B cell (primary cell): ENCODE results near the gene CMPK2. TPM values are rescaled to one million over a fixed set of nuclear protein-coding genes. Genes with fewer than 3 reads are reported as not detected.
A peak's percentile ranks its signal among the peaks of the same experiment; 100 is the strongest.

Source experiments
- ATAC-seq: fragments of 200-7000 bp; cut with Tn5 transposase; one replicate; pipeline ENCODE4 v1.10.0; 2021; ENCODE audit warnings: low read depth, mild to moderate bottlenecking, moderate number of reproducible peaks, moderate library complexity
- CTCF ChIA-PET: fragments of 350-600 bp; sonication (Branson Sonifier 250); formaldehyde crosslinking; loops from one replicate; lab custom pipeline; 2021; ENCODE audit warnings: antibody characterized with exemption, inconsistent platforms; lab: Charles Lee
- POLR2A ChIA-PET: fragments of 350-600 bp; sonication (Branson Sonifier 250); formaldehyde crosslinking; loops from one replicate; lab custom pipeline; 2021; ENCODE audit warnings: antibody characterized with exemption; lab: Charles Lee
- DNase-seq: peaks from one replicate; pipeline ENCODE4 v3.0.0; 2013
- H2AFZ ChIP-seq: 2 replicates; pipeline ENCODE4 v1.6.1; 2012; ENCODE audit warnings: mild to moderate bottlenecking, low read depth, low read length; ENCODE audit not compliant: insufficient read depth, poor library complexity, severe bottlenecking
- H3K27ac ChIP-seq, 2 donors: 1 replicate in 1 of 2; 2 replicates in 1 of 2; pipeline ENCODE4 v1.5.1; 2012 to 2013; ENCODE audit warnings: low read length in 2 of 2, mild to moderate bottlenecking in 2 of 2, moderate library complexity in 1 of 2
- H3K27me3 ChIP-seq, 4 experiments: fragments of 200-600 bp in 1 of 4; sonication (generic) in 1 of 4; replicated peaks in 1 of 4; 1 replicate in 2 of 4; 2 replicates in 2 of 4; pipeline versions ENCODE4 v1.6.1 to v1.7.0; 2013 to 2016; ENCODE audit warnings: low read length in 3 of 4, mild to moderate bottlenecking in 2 of 4, mixed read lengths in 1 of 4, moderate library complexity in 1 of 4; ENCODE audit not compliant: insufficient read depth in 4 of 4, control insufficient read depth in 3 of 4; ENCODE audit errors: control extremely low read depth in 1 of 4
- H3K36me3 ChIP-seq, 2 experiments: replicated peaks in 1 of 2; 1 replicate in 1 of 2; 2 replicates in 1 of 2; pipeline versions ENCODE4 v1.6.1 to v1.7.1; 2013; ENCODE audit warnings: low read length in 1 of 2; ENCODE audit not compliant: insufficient read depth in 2 of 2, control insufficient read depth in 1 of 2; ENCODE audit errors: control extremely low read depth in 1 of 2, extremely low read depth in 1 of 2
- H3K4me1 ChIP-seq, 2 donors: fragments of 200-600 bp in 1 of 2; sonication (generic) in 1 of 2; 1 replicate in 1 of 2; 2 replicates in 1 of 2; pipeline versions ENCODE4 v1.5.1 to v1.6.1; 2013 to 2017; ENCODE audit warnings: low read length in 2 of 2; ENCODE audit not compliant: control insufficient read depth in 2 of 2, insufficient read depth in 2 of 2
- H3K4me2 ChIP-seq: replicated peaks from 2 replicates; pipeline ENCODE3; 2012; ENCODE audit warnings: mild to moderate bottlenecking, low read depth, low read length; ENCODE audit not compliant: poor library complexity, severe bottlenecking
- H3K4me3 ChIP-seq, 5 experiments: fragments of 200-600 bp in 1 of 5; sonication (generic) in 1 of 5; 1 replicate in 3 of 5; 2 replicates in 2 of 5; pipeline versions ENCODE4 v1.5.1 to v1.7.0; 2011 to 2016; ENCODE audit warnings: low read length in 4 of 5, mild to moderate bottlenecking in 4 of 5, low read depth in 2 of 5, control low read depth in 1 of 5, moderate library complexity in 1 of 5; ENCODE audit not compliant: insufficient read depth in 1 of 5; ENCODE audit errors: control extremely low read depth in 1 of 5, extremely low read depth in 1 of 5
- H3K79me2 ChIP-seq: fragments of 200-600 bp; sonication (generic); one replicate; pipeline ENCODE4 v1.6.0; 2016; ENCODE audit warnings: low read length; ENCODE audit not compliant: control insufficient read depth, insufficient read depth
- H3K9ac ChIP-seq: fragments of 200-600 bp; sonication (generic); 2 replicates; pipeline ENCODE4 v1.6.1; 2017; ENCODE audit warnings: mild to moderate bottlenecking, low read length, moderate library complexity
- H3K9me3 ChIP-seq, 3 donors: one replicate each; pipeline versions ENCODE4 v1.6.1 to v1.7.1; 2013; ENCODE audit warnings: low read length in 2 of 3; ENCODE audit not compliant: control insufficient read depth in 2 of 3, insufficient read depth in 1 of 3; ENCODE audit errors: control extremely low read depth in 1 of 3
- H4K20me1 ChIP-seq: 2 replicates; pipeline ENCODE4 v1.6.0; 2012; ENCODE audit warnings: mild to moderate bottlenecking, low read length; ENCODE audit not compliant: insufficient read depth, control insufficient read depth, poor library complexity, severe bottlenecking
- H3K27ac Mint-ChIP-seq: one replicate; pipeline ENCODE4 v1.8.0; 2021; ENCODE audit warnings: mixed read lengths
- H3K27me3 Mint-ChIP-seq: one replicate; pipeline ENCODE4 v1.8.0; 2021; ENCODE audit warnings: mixed read lengths
- H3K4me1 Mint-ChIP-seq: one replicate; pipeline ENCODE4 v1.8.0; 2021; ENCODE audit warnings: mixed read lengths
- H3K4me3 Mint-ChIP-seq: one replicate; pipeline ENCODE4 v1.8.0; 2021; ENCODE audit warnings: mixed read lengths
- H3K9me3 Mint-ChIP-seq: one replicate; pipeline ENCODE4 v1.8.0; 2022; ENCODE audit warnings: mixed read lengths; ENCODE audit not compliant: insufficient read depth
- EZH2 ChIP-seq: IDR thresholded peaks from 2 replicates; pipeline ENCODE4 v1.6.1; 2012; ENCODE audit warnings: borderline replicate concordance, low read depth, mild to moderate bottlenecking, moderate library complexity, low read length; ENCODE audit not compliant: insufficient read depth, poor library complexity, severe bottlenecking
- WGBS: methylation state at CpG from one replicate; pipeline ENCODE4 v1.1.5; 2013; ENCODE audit warnings: missing lambda C conversion rate; ENCODE audit not compliant: insufficient coverage; 5-methylcytosine and 5-hydroxymethylcytosine counted together
- intact Hi-C: fragments of 100-400 bp; cut with micrococcal nuclease; formaldehyde crosslinking; loops from one replicate; pipeline ENCODE4 v1.10.0; 2022
- polyA plus RNA-seq: library from polyadenylated mRNA; depleted of rRNA; stranded (reverse); fragments of >200 nt; gene quantifications from 2 replicates; pipeline ENCODE4 v1.2.3, GENCODE V29; 2012
- total RNA-seq, 2 donors: library from RNA; stranded (reverse); fragments of 120-200 nt in 1 of 2; gene quantifications; 1 replicate in 1 of 2; 2 replicates in 1 of 2; pipeline versions ENCODE4 v1.2.3 to v1.2.4, GENCODE V29; 2013 to 2022
- TF ChIP-seq, protein P1 (sequence below): fragments of 200-600 bp; IDR thresholded peaks from one replicate; pipeline ENCODE4 v1.8.0; 2022; ENCODE audit warnings: antibody characterized with exemption, mild to moderate bottlenecking

Gene CMPK2
- total and polyA plus RNA-seq, 2 donors (not counting 1 experiment from before 2014, with no cell fraction given) = 1.2 to 2.9 TPM

GRCh38 chr2:6845903-6846302 lies 19.8 kb downstream of the CMPK2 start:
- no peak for TF ChIP-seq EZH2
- TF ChIP-seq, protein P1, sequence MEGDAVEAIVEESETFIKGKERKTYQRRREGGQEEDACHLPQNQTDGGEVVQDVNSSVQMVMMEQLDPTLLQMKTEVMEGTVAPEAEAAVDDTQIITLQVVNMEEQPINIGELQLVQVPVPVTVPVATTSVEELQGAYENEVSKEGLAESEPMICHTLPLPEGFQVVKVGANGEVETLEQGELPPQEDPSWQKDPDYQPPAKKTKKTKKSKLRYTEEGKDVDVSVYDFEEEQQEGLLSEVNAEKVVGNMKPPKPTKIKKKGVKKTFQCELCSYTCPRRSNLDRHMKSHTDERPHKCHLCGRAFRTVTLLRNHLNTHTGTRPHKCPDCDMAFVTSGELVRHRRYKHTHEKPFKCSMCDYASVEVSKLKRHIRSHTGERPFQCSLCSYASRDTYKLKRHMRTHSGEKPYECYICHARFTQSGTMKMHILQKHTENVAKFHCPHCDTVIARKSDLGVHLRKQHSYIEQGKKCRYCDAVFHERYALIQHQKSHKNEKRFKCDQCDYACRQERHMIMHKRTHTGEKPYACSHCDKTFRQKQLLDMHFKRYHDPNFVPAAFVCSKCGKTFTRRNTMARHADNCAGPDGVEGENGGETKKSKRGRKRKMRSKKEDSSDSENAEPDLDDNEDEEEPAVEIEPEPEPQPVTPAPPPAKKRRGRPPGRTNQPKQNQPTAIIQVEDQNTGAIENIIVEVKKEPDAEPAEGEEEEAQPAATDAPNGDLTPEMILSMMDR = no peak
- no peak overlapping the region for H3K4me3 ChIP-seq
- no peak overlapping the region for H3K27ac Mint-ChIP-seq
- H3K9ac ChIP-seq = no peak overlapping the region
- H3K4me1 Mint-ChIP-seq = no peaks in the 10 kb centered on the region
- H3K4me3 Mint-ChIP-seq = no peak overlapping the region
- H3K4me2 ChIP-seq = no peak overlapping the region
- intact Hi-C loops = no loop called here
- DNase-seq = no peak
- no peaks in the 10 kb centered on the region for H3K4me1 ChIP-seq
- no peaks in the 10 kb centered on the region for H3K27me3 ChIP-seq
- no peak overlapping the region for H2AFZ ChIP-seq
- no peak for ATAC-seq
- H3K9me3 ChIP-seq = peaks cover 18 to 74% (median 44%) of the 10 kb centered on the region in 3 donors
- H3K27me3 Mint-ChIP-seq = no peaks in the 10 kb centered on the region
- POLR2A ChIA-PET = no interaction called here
- H3K27ac ChIP-seq = no peak overlapping the region
- H3K36me3 ChIP-seq = peaks cover 5 to 9% of the 10 kb centered on the region in 2 experiments
- H4K20me1 ChIP-seq = no peaks in the 10 kb centered on the region
- CTCF ChIA-PET = no interaction called here
- H3K9me3 Mint-ChIP-seq = peaks cover 42% of the 10 kb centered on the region
- WGBS = 100% methylated on average over 1 of the region's 2 CpGs
- H3K79me2 ChIP-seq = no peaks in the 10 kb centered on the region

DNA sequence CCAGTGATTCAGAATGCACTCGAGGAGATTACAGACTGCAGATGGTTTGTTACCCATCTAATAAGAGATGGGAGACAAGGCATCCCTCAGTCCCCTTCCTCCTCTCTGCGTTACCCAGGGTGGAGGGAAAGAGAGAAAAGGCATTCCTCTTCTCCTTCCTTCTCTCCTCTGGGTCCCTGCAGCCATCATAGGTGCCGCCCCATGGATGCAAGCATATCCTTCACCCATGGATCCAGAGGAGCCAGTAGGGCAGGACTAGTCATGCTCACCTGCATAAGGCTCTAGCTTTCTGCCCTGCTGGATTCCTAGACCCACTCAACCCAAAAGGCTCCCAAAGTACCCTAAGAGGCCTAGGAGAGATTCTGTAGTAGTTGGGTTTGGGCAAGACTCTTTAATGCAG lies 20.4 kb downstream of the CMPK2 start:
- no peak overlapping the region for H2AFZ ChIP-seq
- no peak overlapping the region for H3K9ac ChIP-seq
- peaks cover 18 to 78% (median 44%) of the 10 kb centered on the region in 3 donors for H3K9me3 ChIP-seq
- DNase-seq (peak; percentile 30), ATAC-seq (no peak)
- no peak overlapping the region for H3K4me3 ChIP-seq
- H3K4me2 ChIP-seq = no peak overlapping the region
- H3K4me1 ChIP-seq = no peaks in the 10 kb centered on the region
- Mint-ChIP-seq H3K27me3 (no peaks in the 10 kb centered on the region), H3K27ac (no peak overlapping the region), H3K9me3 (peaks cover 42% of the 10 kb centered on the region), H3K4me1 (no peaks in the 10 kb centered on the region), H3K4me3 (no peak overlapping the region)
- no peaks in the 10 kb centered on the region for H3K79me2 ChIP-seq
- peaks cover 4 to 9% of the 10 kb centered on the region in 2 experiments for H3K36me3 ChIP-seq
- ChIA-PET POLR2A (no interaction called here), CTCF (no interaction called here)
- intact Hi-C loops = no loop called here
- 86% methylated on average over 1 of the region's 3 CpGs for WGBS
- TF ChIP-seq, protein P1 = no peak
- TF ChIP-seq EZH2 = no peak
- no peak overlapping the region for H3K27ac ChIP-seq
- H4K20me1 ChIP-seq = no peaks in the 10 kb centered on the region
- no peaks in the 10 kb centered on the region for H3K27me3 ChIP-seq
